GM12874 (cell line): ENCODE results near the gene SV2C.

ENCODE experiments used
- CTCF ChIP-seq: IDR thresholded peaks from 2 replicates; pipeline ENCODE4 v1.5.1; 2011; ENCODE audit warnings: low read depth, mild to moderate bottlenecking, control low read depth, low read length, moderate library complexity; ENCODE audit not compliant: insufficient read depth

The SV2C gene

DNA sequence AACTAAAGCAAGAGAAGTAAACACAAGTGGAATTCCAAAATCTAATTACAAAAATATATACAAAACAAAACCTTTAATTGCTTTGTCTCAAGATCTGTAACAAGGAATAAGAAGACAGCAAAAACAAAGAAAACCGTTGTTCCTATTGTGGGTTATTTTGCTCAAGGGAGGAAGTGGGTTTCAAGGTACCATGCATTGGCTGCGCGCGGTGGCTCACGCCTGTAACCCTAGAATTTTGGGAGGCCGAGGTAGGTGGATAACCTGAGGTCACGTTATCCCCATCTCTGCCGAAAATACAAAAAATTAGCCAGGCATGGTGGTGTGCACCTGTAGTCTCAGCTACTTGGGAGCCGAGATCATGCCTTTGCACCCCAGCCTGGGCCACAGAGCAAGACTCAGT lies 307.8 kb downstream of the SV2C start:
- TF ChIP-seq CTCF = no peak

GRCh38 chr5:76393035-76393680 lies 310.0 kb downstream of the SV2C start:
- no peak for TF ChIP-seq CTCF

GRCh38 chr5:76397200-76397599 lies 314.0 kb downstream of the SV2C start:
- no peak for TF ChIP-seq CTCF

DNA sequence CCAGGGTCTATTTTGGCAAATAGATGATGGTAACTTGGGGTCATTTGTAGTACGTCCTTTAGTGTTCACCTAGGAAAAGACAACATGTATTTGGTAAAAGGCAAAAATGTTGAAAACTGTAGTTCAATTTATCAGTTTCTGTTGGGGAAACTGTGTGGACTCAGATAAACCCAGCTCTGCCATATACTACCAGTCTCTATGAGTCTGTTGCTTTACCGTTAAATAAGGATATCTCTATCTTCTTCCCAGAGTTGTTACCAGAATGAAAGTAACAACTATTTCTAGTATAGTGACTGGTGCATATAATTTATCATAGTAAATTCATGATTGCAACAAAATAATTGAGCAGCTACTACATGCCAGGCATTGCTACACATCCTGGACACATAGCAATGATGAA lies 316.1 kb downstream of the SV2C start:
- TF ChIP-seq CTCF = no peak

- no peak for TF ChIP-seq CTCF
Measured at GRCh38 chr5:76400466-76400865, 317.3 kb downstream of the SV2C start.

DNA sequence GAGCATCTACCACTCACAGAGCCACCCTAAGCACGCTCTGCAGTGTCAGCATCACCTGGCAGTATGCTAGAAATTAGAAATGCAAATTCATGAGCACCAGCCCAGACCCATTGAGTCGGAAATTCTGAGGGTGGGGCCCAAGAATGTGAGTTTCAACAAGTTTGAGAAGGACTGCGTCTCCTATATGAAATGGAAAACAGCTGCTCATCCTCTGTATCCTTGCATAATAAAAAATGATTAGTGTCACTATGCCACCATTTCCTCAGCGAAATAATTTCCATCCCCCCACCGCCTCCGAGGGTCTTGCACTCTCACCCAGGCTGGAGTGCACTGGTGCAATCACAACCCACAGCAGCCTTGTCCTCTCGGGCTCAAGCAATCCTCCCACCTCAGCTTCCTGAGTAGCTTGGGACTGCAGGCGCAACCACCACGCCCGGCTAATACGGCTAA lies 318.6 kb downstream of the SV2C start:
- no peak for TF ChIP-seq CTCF

- TF ChIP-seq CTCF = no peak
Measured at GRCh38 chr5:76402251-76402885, 319.2 kb downstream of the SV2C start.
